T-cell (primary cell): Measurements from ENCODE around the gene PIGT. TPM values are rescaled to one million over a fixed set of nuclear protein-coding genes. Genes with fewer than 3 reads are reported as not detected.
A peak's percentile ranks its signal among the peaks of the same experiment; 100 is the strongest.

ENCODE experiments used
- ATAC-seq, 4 experiments: fragments of 200-7000 bp in 3 of 4; fragments of 150-1000 bp in 1 of 4; cut with Tn5 transposase; replicated peaks in 1 of 4; 1 replicate in 3 of 4; 2 replicates in 1 of 4; pipeline ENCODE4 v1.10.0; 2021; ENCODE audit warnings: moderate library complexity in 3 of 4, mild to moderate bottlenecking in 2 of 4, moderate number of reproducible peaks in 1 of 4
- CTCF ChIA-PET, 2 donors: fragments of 300-600 bp; sonication (Branson Sonifier 250); formaldehyde crosslinking; loops; one replicate each; lab custom pipeline; 2022; ENCODE audit warnings: antibody characterized with exemption in 2 of 2; lab: Charles Lee
- POLR2A ChIA-PET, 2 donors: fragments of 300-600 bp; sonication (Branson Sonifier 250); formaldehyde crosslinking; loops; one replicate each; lab custom pipeline; 2022; ENCODE audit warnings: antibody characterized with exemption in 2 of 2; lab: Charles Lee
- DNase-seq, 35 experiments: peaks; one replicate each; pipeline versions ENCODE4 v3.0.0 to v3.0.0-alpha.2; 2013 to 2023
- H3K27ac ChIP-seq: one replicate; pipeline ENCODE4 v1.5.1; 2013; ENCODE audit warnings: low read length
- H3K27me3 ChIP-seq, 2 experiments: replicated peaks in 1 of 2; 1 replicate in 1 of 2; 2 replicates in 1 of 2; pipeline versions ENCODE4 v1.6.1 to v1.7.0; 2013; ENCODE audit warnings: low read length in 1 of 2, mixed read lengths in 1 of 2; ENCODE audit not compliant: control insufficient read depth in 2 of 2, insufficient read depth in 2 of 2; ENCODE audit errors: extremely low read depth in 1 of 2
- H3K36me3 ChIP-seq, 2 donors: 1 replicate in 1 of 2; 2 replicates in 1 of 2; pipeline versions ENCODE4 v1.6.1 to v1.7.0; 2013; ENCODE audit warnings: low read length in 1 of 2; ENCODE audit not compliant: control insufficient read depth in 2 of 2, insufficient read depth in 1 of 2; ENCODE audit errors: extremely low read depth in 1 of 2
- H3K4me1 ChIP-seq, 2 experiments: 1 replicate in 1 of 2; 2 replicates in 1 of 2; pipeline versions ENCODE4 v1.6.1 to v1.7.0; 2013; ENCODE audit warnings: low read length in 2 of 2, mixed read lengths in 1 of 2; ENCODE audit not compliant: insufficient read depth in 2 of 2, control insufficient read depth in 1 of 2; ENCODE audit errors: extremely low read depth in 1 of 2
- H3K4me3 ChIP-seq, 2 donors: 1 replicate in 1 of 2; 2 replicates in 1 of 2; pipeline versions ENCODE4 v1.5.1 to v1.7.0; 2013; ENCODE audit warnings: mild to moderate bottlenecking in 2 of 2, low read length in 1 of 2, moderate library complexity in 1 of 2; ENCODE audit not compliant: control insufficient read depth in 1 of 2; ENCODE audit errors: extremely low read depth in 1 of 2
- H3K9me3 ChIP-seq: 2 replicates; pipeline ENCODE4 v1.7.0; 2013
- H3K27ac Mint-ChIP-seq, 2 donors: one replicate each; pipeline ENCODE4 v1.8.0; 2020 to 2021; ENCODE audit warnings: mild to moderate bottlenecking in 2 of 2, mixed read lengths in 2 of 2
- H3K27me3 Mint-ChIP-seq, 2 donors: one replicate each; pipeline ENCODE4 v1.8.0; 2021 to 2022; ENCODE audit warnings: mixed read lengths in 2 of 2
- H3K36me3 Mint-ChIP-seq: one replicate; pipeline ENCODE4 v1.8.0; 2021; ENCODE audit warnings: mixed read lengths
- H3K4me1 Mint-ChIP-seq, 3 donors: one replicate each; pipeline ENCODE4 v1.8.0; 2020 to 2022; ENCODE audit warnings: mixed read lengths in 3 of 3, mild to moderate bottlenecking in 1 of 3
- H3K4me3 Mint-ChIP-seq, 3 donors: one replicate each; pipeline ENCODE4 v1.8.0; 2020 to 2022; ENCODE audit warnings: mild to moderate bottlenecking in 3 of 3, mixed read lengths in 3 of 3, moderate library complexity in 3 of 3
- H3K9me3 Mint-ChIP-seq, 3 donors: one replicate each; pipeline ENCODE4 v1.8.0; 2020 to 2022; ENCODE audit warnings: mixed read lengths in 3 of 3
- WGBS: methylation state at CpG from one replicate; pipeline ENCODE4 v1.1.5; 2013; ENCODE audit warnings: missing lambda C conversion rate; ENCODE audit not compliant: insufficient coverage; 5-methylcytosine and 5-hydroxymethylcytosine counted together
- total RNA-seq, 35 experiments: library from RNA in 6 of 35; stranded (reverse) in 6 of 35; fragments of 120-200 nt in 1 of 35; gene quantifications; one replicate each; pipeline versions ENCODE4 v1.2.1 to v1.2.4 and lab custom pipeline; 2013 to 2026

PIGT gene
- total RNA-seq, 5 donors from 2014 or later (not counting 1 experiment from before 2014, with no cell fraction given), result 76.6 to 140 (median 79.4) TPM

DNA sequence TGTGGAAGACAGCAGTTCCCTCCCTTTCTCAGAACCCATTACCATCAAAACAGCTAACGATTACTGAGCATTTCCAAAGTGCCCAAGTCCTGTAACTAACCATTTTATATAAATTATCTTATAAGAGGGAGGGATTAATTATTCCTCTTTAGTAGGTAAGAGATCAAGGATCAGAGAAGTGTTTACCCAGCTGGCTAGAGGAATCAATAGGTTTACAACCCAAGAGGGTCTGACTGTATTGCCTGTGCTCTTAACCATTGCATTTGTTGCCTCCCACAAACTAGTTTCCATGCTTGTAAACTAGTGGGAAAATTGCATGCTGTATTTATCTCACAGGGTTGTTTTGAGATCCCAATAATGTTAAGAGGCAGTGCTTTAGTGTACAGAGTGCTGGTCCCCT, 11.5 kb upstream of the PIGT start:
- peak overlapping the region; percentile 79 to 83 (median 81) for H3K4me3 Mint-ChIP-seq
- H3K27ac Mint-ChIP-seq, result peak overlapping the region; percentile 66 to 71
- H3K36me3 Mint-ChIP-seq, result peaks cover 18% of the 10 kb centered on the region
- Histone ChIP-seq H3K36me3 (no peaks in the 10 kb centered on the region), H3K27ac (no peak overlapping the region), H3K9me3 (no peaks in the 10 kb centered on the region), H3K27me3 (no peaks in the 10 kb centered on the region), H3K4me3 (no peak overlapping the region), H3K4me1 (peaks cover 10 to 27% of the 10 kb centered on the region in 2 experiments)
- ChIA-PET CTCF (interaction anchor here (0.6 kb wide), 2 partner anchors 12 to 31 kb away, joined by 3 read pairs; no protein-coding TSS in a partner anchor), POLR2A (interaction anchor here (0.6 kb wide), 2 partner anchors 31 to 385 kb away, joined by 3 to 5 read pairs; no protein-coding TSS in a partner anchor)
- ATAC-seq (no peak), DNase-seq (no peak)
- H3K9me3 Mint-ChIP-seq, result peaks cover 4 to 16% (median 7%) of the 10 kb centered on the region in 3 donors
- H3K27me3 Mint-ChIP-seq, result peaks cover 0 to 3% of the 10 kb centered on the region in 2 donors
- no CpG with 5 or more reads among the region's 1 CpG for WGBS
- peaks cover 22 to 24% (median 22%) of the 10 kb centered on the region in 3 donors for H3K4me1 Mint-ChIP-seq

DNA sequence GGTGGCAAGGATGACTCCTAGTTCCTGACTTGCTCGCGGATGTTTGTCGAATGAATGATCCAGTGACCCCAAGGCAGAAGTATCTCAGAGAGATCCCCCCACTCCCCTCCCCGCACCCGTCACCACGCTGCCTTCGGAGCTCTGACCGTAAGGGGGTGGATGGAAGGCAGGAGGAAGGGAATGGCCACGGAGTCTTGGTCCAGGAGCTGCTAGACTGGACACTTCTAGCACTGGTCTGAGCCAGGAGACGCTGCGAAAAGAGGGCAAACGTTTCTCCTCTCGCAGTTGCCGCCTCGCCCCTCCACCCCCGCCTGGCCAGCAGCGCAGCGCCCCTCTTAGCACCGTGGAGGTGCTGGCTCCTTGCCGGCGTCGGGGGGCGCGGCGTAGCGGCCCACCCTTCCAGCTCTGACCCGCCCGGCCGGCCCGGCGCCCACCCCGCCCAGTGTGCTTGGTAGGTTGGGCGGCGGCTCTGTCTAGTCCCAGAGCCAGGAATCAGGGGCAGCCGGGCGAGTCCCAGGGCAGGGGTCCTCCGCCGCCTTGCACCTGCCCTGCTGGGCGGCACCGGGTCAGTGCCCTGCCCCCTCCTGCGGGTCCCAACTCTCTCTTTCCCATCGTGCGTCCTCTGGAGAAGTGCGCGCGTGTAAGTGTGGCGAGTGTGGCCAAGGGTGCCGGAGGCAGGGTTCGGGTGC, 10.2 kb upstream of the PIGT start:
- H3K27me3 Mint-ChIP-seq, result peaks cover 0 to 3% of the 10 kb centered on the region in 2 donors
- no peak overlapping the region for H3K27ac ChIP-seq
- H3K4me1 ChIP-seq, result peaks cover 10 to 27% of the 10 kb centered on the region in 2 experiments
- no peaks in the 10 kb centered on the region for H3K27me3 ChIP-seq
- DNase-seq, result peak in 1 of 35 experiments; percentile 13
- H3K27ac Mint-ChIP-seq, result peak overlapping the region in 1 of 2 donors; percentile 16
- under 1% methylated on average over 34 of the region's 49 CpGs for WGBS
- peaks cover 22 to 24% (median 22%) of the 10 kb centered on the region in 3 donors for H3K4me1 Mint-ChIP-seq
- CTCF ChIA-PET, result interaction anchor here in 1 of 2 donors (1.3 kb wide), 1 partner anchor 31 kb away, joined by 4 read pairs; no protein-coding TSS in a partner anchor
- H3K4me3 Mint-ChIP-seq, result peak overlapping the region; percentile 79 to 83 (median 82)
- H3K36me3 ChIP-seq, result peaks cover 5 to 7% of the 10 kb centered on the region in 2 donors
- no peaks in the 10 kb centered on the region for H3K9me3 ChIP-seq
- POLR2A ChIA-PET, result interaction anchor here in 1 of 2 donors (0.5 kb wide), 1 partner anchor 34 kb away, joined by 7 read pairs; no protein-coding TSS in a partner anchor
- H3K4me3 ChIP-seq, result peak overlapping the region; percentile 71 to 74
- H3K36me3 Mint-ChIP-seq, result peaks cover 16% of the 10 kb centered on the region
- H3K9me3 Mint-ChIP-seq, result peaks cover 0 to 7% (median 0%) of the 10 kb centered on the region in 3 donors
- ATAC-seq, result peak; percentile 1 to 34 (median 21)

- peaks cover 14% of the 10 kb centered on the region for H3K36me3 Mint-ChIP-seq
- H3K4me3 ChIP-seq, result peak overlapping the region; percentile 71 to 74
- ChIA-PET CTCF (interaction anchor here (0.6 to 1.6 kb wide), 4 partner anchors 9 to 44 kb away, joined by 3 to 5 read pairs (median 4); partner anchors contain the start of genes PIGT (in 1 of the 2) and SYS1 (in 1 of the 2)), POLR2A (interaction anchor here in 1 of 2 donors (0.7 to 1.8 kb wide), 2 partner anchors 9 to 11 kb away, joined by 3 to 5 read pairs; partner anchors contain the start of gene PIGT)
- H3K27me3 Mint-ChIP-seq, result peaks cover 0 to 3% of the 10 kb centered on the region in 2 donors
- H3K36me3 ChIP-seq, result peaks cover 5 to 7% of the 10 kb centered on the region in 2 donors
- WGBS, result 1% methylated on average over 70 of the region's 87 CpGs
- peak in 18 of 35 experiments; percentile 10 to 61 (median 28) for DNase-seq
- peaks cover 22 to 24% (median 22%) of the 10 kb centered on the region in 3 donors for H3K4me1 Mint-ChIP-seq
- ATAC-seq, result peak; percentile 37 to 65 (median 62)
- no peaks in the 10 kb centered on the region for H3K9me3 ChIP-seq
- peak overlapping the region; percentile 46 to 64 for H3K27ac Mint-ChIP-seq
- H3K4me3 Mint-ChIP-seq, result peak overlapping the region; percentile 82 to 83 (median 82)
- H3K27me3 ChIP-seq, result no peaks in the 10 kb centered on the region
- peaks cover 10 to 27% of the 10 kb centered on the region in 2 experiments for H3K4me1 ChIP-seq
- peak overlapping the region; percentile 68 for H3K27ac ChIP-seq
- H3K9me3 Mint-ChIP-seq, result peaks cover 0 to 4% (median 0%) of the 10 kb centered on the region in 3 donors
These were observed 9.5 kb upstream of the PIGT start for GRCh38 chr20:45406260-45407066.

- Mint-ChIP-seq H3K4me3 (peak overlapping the region; percentile 82 to 83 (median 82)), H3K27ac (peak overlapping the region; percentile 60 to 64), H3K27me3 (peaks cover 0 to 3% of the 10 kb centered on the region in 2 donors), H3K36me3 (peaks cover 8% of the 10 kb centered on the region), H3K4me1 (peaks cover 22 to 24% (median 22%) of the 10 kb centered on the region in 3 donors), H3K9me3 (no peaks in the 10 kb centered on the region)
- DNase-seq (peak in 3 of 35 experiments; percentile 10 to 45 (median 16)), ATAC-seq (peak in 3 of 4 experiments; percentile 6 to 53 (median 8))
- Histone ChIP-seq H3K4me1 (peaks cover 10 to 27% of the 10 kb centered on the region in 2 experiments), H3K27me3 (no peaks in the 10 kb centered on the region), H3K27ac (peak overlapping the region; percentile 68), H3K36me3 (peaks cover 5 to 7% of the 10 kb centered on the region in 2 donors), H3K4me3 (peak overlapping the region; percentile 71 to 74), H3K9me3 (no peaks in the 10 kb centered on the region)
- POLR2A ChIA-PET, result interaction anchor here in 1 of 2 donors (0.6 to 1.8 kb wide), 4 partner anchors 9 to 43 kb away, joined by 3 to 7 read pairs (median 4); partner anchors contain the start of gene PIGT
- 43% methylated on average over 22 of the region's 30 CpGs for WGBS
- CTCF ChIA-PET, result interaction anchor here (0.6 to 1.6 kb wide), 5 partner anchors 9 to 44 kb away, joined by 3 to 5 read pairs (median 4); partner anchors contain the start of genes PIGT (in 1 of the 2) and SYS1 (in 1 of the 2)
These were observed 8.7 kb upstream of the PIGT start for GRCh38 chr20:45407067-45407745.

DNA sequence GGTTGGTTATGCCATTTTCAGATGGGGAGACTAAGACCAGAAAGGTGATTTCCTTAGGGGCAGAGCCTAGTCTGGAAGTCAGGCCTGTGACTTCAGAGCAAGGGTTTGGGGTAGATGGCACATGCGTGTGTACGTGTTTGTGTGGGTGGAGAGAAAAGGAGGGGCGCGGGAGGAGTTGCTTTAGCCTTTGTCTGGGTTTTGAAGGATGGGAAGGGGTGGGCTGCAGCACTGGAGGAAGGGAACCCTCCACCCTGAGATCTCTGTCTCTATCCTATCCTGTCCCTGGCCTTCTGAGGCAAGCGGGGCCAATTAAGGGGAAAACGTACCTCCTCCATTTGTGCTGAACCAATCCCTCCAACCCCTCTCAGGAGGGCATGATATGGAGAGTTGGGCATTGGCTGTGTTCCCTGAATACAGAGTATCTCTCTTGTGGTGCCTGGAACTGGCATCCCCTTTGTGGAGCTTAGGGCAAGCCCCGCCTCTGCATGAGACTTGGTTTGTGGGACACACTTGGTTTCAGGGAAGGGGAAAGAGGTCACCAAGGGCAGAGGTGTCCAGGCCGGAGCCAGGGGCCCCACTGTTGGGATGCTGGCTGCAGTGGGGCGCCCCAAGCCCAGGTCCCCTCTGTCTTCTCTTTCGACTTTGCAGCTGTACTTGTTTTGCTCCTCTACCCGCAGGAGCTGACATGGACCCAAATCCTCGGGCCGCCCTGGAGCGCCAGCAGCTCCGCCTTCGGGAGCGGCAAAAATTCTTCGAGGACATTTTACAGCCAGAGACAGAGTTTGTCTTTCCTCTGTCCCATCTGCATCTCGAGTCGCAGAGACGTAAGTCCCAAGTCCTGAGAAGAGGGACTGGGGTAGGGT, 7.9 kb upstream of the PIGT start, which contains the start of gene DBNDD2:
Gene DBNDD2, plus strand, starts transcription at position 507 of the 863 bp plus-strand sequence. Its CDS starts 179 bp downstream, at position 686.
- H3K9me3 Mint-ChIP-seq, result no peaks in the 10 kb centered on the region
- H3K4me1 ChIP-seq, result peaks cover 10 to 27% of the 10 kb centered on the region in 2 experiments
- peaks cover 22 to 24% (median 22%) of the 10 kb centered on the region in 3 donors for H3K4me1 Mint-ChIP-seq
- ATAC-seq, result peak in 1 of 4 experiments; percentile 74
- CTCF ChIA-PET, result interaction anchor here in 1 of 2 donors (0.9 to 1.6 kb wide), 3 partner anchors 14 to 45 kb away, joined by 3 to 5 read pairs (median 4); partner anchors contain the start of gene SYS1
- no peaks in the 10 kb centered on the region for H3K27me3 ChIP-seq
- peaks cover 5 to 7% of the 10 kb centered on the region in 2 donors for H3K36me3 ChIP-seq
- DNase-seq, result peak in 15 of 35 experiments; percentile 9 to 69 (median 28)
- H3K27ac ChIP-seq, result peak within 1 kb of the TSS; percentile 68
- peak within 1 kb of the TSS; percentile 82 to 83 (median 82) for H3K4me3 Mint-ChIP-seq
- POLR2A ChIA-PET, result interaction anchor here in 1 of 2 donors (0.6 to 1.8 kb wide), 3 partner anchors 8 to 44 kb away, joined by 3 to 7 read pairs (median 5); partner anchors contain the start of gene PIGT
- 89% methylated on average over 15 of the region's 21 CpGs for WGBS
- H3K9me3 ChIP-seq, result no peaks in the 10 kb centered on the region
- peaks cover 8% of the 10 kb centered on the region for H3K36me3 Mint-ChIP-seq
- H3K27ac Mint-ChIP-seq, result peak within 1 kb of the TSS; percentile 60 to 64
- H3K27me3 Mint-ChIP-seq, result peaks cover 0 to 3% of the 10 kb centered on the region in 2 donors
- H3K4me3 ChIP-seq, result peak within 1 kb of the TSS; percentile 51 to 74
